Activated CD4-positive, alpha-beta T cell treated with anti-CD3 and anti-CD28 coated beads for 1 hour (primary cell): ENCODE data around the gene CA7.

ENCODE experiments used
- DNase-seq: peaks from one replicate; pipeline ENCODE4 v3.0.0-alpha.2; 2020

The CA7 gene

GRCh38 chr16:66844342-66845079 is at the start of gene CA7:
CA7 (plus strand) TSS chr16:66844414; CDS start chr16:66844488, 74 bp downstream.
- no peak for DNase-seq

DNA sequence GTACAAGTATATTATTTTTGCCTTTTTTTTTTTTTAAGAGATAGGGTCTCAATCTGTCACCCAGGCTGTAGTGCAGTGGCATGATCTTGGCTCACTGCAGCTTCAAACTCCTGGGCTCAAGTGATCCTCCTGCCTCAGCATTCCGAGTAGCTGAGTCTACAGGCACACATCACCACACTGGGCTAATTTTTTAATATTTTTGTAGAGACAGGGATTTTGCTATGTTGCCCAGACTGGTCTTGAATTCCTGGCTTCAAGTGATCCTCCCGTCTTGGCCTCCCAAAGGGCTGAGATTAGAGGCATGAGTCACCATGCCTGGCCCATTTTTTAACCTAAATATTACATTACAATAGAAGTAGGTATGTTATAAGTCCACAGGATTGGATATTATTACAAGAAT is 46.1 kb upstream of the CA7 start:
- no peak for DNase-seq

GRCh38 chr16:66800856-66801255 is 43.4 kb upstream of the CA7 start:
- DNase-seq: no peak

DNA sequence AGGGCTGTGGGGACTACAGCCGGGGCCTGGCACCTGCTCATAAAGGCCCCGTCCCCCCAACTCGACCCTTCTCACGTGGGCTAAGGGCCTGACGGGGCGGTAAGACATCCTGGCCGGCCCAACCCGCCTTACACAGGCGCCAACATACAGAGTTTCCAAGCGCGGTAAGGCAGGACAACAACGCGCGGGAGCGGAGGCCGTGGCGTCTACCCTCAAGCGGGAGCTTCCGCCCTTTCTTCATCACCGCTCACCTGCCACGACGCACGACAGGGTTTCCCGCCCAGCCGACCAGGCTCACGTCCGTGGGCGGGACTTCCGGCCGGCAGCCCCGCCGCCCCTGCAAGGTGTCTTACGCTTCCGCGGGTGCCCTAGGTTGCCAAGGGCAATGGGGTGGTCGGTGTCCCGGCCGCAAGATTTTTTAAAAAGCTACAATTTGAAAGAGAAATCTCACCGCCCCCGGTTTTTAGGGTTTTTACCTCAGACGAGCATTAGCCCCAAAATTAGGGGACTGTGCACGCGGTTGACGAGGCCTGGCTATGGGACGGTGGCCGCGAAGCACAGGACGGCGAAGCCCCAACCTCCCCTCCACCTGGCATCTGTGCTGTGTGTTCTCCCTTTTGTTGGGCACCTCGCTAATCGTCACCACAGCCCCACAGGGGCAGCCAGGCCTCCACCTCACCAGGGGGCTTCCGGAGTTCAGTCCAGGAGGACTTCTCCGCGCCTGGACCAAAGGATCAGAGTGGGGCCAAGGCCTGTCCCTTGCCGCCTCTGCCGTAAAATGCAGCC is 42.7 kb upstream of the CA7 start, which contains the start of gene TERB1:
TSS of gene TERB1 (minus strand) at position 265 of the 786 bp plus-strand sequence. CDS start 4,786 bp downstream, outside the sequence.
- DNase-seq: no peak

DNA sequence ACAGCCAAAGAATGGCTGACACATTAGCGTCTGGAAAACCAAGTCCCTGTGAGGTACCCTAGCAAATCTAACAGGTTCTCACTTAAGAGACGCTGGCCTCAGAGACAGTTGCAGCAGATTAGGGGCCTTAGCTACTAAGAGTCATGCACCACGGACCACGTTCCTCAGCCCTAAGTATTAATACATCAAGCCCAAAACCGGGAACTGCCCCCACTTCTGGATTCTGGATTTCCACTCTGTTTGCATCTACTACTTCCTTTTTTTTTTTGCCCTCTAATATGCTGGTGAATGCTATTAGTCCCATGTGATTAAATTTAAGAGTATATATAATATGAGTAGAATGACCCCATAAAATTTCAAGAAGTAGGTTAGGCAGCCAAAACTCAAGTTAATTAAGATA is 42.1 kb upstream of the CA7 start:
- DNase-seq: no peak

- no peak for DNase-seq
Observed at GRCh38 chr16:66809765-66810164, 34.4 kb upstream of the CA7 start.

- DNase-seq: no peak
Observed at GRCh38 chr16:66810391-66810790, 33.8 kb upstream of the CA7 start.

- no peak for DNase-seq
Observed at GRCh38 chr16:66811043-66811442, 33.2 kb upstream of the CA7 start.

- no peak for DNase-seq
Observed at GRCh38 chr16:66814734-66815133, 29.5 kb upstream of the CA7 start.

DNA sequence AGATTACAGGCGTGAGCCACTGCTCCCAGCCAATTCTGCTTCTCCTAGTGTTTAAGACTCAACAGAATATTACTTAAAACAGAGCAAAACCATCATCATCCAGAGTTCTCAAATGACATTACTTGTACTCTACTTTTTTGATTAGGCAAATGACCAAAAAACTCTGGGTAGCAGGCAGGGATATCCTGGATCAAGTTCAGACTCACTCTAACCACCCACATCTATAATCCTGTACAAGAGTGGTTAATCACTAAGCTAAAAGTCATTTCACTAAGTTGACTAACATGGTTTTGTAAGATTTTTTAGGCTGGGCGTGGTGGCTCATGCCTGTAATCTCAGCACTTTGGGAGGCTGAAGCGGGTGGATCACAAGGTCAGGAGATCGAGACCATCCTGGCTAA is 20.2 kb upstream of the CA7 start:
- DNase-seq: no peak

GRCh38 chr16:66830422-66831404 is 13.5 kb upstream of the CA7 start, which contains the start of gene NAE1:
NAE1 (minus strand) TSS chr16:66830976; CDS start chr16:66830899, 77 bp downstream.
- DNase-seq: peak; percentile 85

- DNase-seq: no peak
Observed at GRCh38 chr16:66832190-66832589, 12.0 kb upstream of the CA7 start.

- DNase-seq: no peak
Observed at GRCh38 chr16:66832661-66833305, 11.4 kb upstream of the CA7 start.

GRCh38 chr16:66834746-66835145 is 9.5 kb upstream of the CA7 start:
- DNase-seq: no peak

- no peak for DNase-seq
Observed at GRCh38 chr16:66840883-66841282, 3.3 kb upstream of the CA7 start.

DNA sequence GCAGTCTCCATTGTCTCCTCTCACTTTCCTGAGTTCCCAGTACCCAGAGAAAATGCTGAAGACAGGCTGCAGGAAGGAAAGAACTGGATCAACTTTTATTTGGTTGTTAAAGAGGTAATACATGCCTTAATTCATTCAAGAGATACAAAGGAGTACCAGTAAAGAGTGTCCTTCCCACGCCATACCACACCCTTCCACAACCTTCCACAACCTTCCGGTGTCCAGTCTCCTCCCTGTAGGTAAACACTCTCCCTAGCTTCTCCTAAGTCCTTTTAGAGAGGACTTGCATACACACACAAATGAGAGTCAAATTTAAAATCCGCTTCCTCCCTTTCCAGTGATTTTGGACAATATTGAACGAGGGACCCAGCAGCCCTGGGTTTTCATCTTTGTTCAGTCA is 2.8 kb upstream of the CA7 start:
- DNase-seq: no peak

GRCh38 chr16:66842765-66843164 is 1.4 kb upstream of the CA7 start:
- no peak for DNase-seq

GRCh38 chr16:66843191-66843590 is 1.0 kb upstream of the CA7 start:
- no peak for DNase-seq

DNA sequence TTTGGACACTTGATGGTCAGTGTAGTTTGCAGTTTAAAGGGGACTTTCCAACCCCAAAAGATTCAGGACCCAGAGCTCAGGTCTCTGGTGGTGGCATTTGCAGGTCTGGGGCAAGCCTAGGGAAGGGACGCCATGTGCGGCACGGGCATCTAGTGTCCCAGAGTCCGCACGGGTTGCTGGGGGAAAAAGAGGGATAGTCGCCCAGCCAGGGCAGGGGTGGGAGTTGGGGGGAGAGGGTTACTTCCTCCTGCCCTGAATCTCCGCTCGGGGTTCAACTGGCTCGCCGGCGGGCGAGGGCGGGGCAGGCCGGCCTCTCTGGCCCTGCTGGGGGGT is 239 bp upstream of the CA7 start:
- no peak for DNase-seq

GRCh38 chr16:66845080-66845410 is 831 bp downstream of the CA7 start:
- DNase-seq: no peak

- no peak for DNase-seq
Observed at GRCh38 chr16:66845791-66846221, 1.6 kb downstream of the CA7 start.

DNA sequence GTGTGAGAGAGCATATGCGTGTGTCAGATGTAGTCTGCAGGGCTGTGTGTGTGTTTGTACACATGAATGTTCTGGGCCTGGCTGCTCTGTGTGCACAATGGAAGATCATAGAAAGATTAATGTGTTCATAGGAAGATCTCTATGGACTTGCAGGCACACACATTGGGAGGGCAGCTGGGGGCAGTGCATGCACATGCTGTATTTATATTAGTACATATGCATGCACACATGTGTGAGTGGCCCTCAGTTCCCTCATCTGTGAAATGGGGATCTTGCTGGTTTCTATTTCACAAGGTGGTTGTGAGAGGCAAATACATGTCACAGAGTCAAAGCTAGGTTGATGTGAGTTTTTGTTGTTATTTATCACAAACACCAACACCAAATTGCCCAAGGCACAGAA is 2.1 kb downstream of the CA7 start:
- no peak for DNase-seq

DNA sequence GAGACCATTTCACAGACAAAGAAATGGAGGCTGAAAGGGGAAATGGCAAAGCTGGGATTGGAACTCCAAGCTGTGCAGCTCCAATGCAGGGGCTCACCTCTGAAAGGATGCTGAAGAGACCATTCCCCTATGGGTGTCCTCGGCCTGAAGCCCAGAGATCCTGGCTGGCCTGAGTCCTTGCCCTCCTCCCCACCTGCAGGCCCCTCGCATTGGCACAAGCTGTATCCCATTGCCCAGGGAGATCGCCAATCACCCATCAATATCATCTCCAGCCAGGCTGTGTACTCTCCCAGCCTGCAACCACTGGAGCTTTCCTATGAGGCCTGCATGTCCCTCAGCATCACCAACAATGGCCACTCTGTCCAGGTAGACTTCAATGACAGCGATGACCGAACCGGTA is 2.6 kb downstream of the CA7 start:
- DNase-seq: no peak
